MM.1S (cell line): Measurements from ENCODE around the gene CD99L2.
"Not testable (repeated sequence)": the region's sequence is repeated elsewhere in the genome, so short reads cannot be mapped to it uniquely, and the experiment has no call there.

Experiments used
- DNase-seq: peaks from one replicate; pipeline ENCODE4 v3.0.0-alpha.2; 2015
- H2AFZ ChIP-seq: fragments of 300-600 bp; sonication (generic); 2 replicates; pipeline ENCODE4 v1.6.0; 2016; ENCODE audit warnings: antibody characterized with exemption, low read length
- H3F3A ChIP-seq: fragments of 300-600 bp; sonication (generic); 2 replicates; pipeline ENCODE4 v1.6.1; 2016; ENCODE audit warnings: mild to moderate bottlenecking, antibody characterized with exemption, low read length, moderate library complexity, mixed read lengths; ENCODE audit not compliant: insufficient read depth
- H3K27ac ChIP-seq: fragments of 300-600 bp; sonication (generic); 2 replicates; pipeline ENCODE4 v1.5.1; 2016; ENCODE audit warnings: mild to moderate bottlenecking, low read length
- H3K27me3 ChIP-seq: fragments of 300-600 bp; sonication (generic); replicated peaks from 2 replicates; pipeline ENCODE4 v1.6.0; 2016; ENCODE audit warnings: low read length; ENCODE audit not compliant: insufficient read depth
- H3K36me3 ChIP-seq: fragments of 300-600 bp; sonication (generic); replicated peaks from 2 replicates; pipeline ENCODE4 v1.6.1; 2016; ENCODE audit warnings: mild to moderate bottlenecking, low read length, mixed read lengths; ENCODE audit not compliant: insufficient read depth
- H3K4me1 ChIP-seq: fragments of 300-600 bp; sonication (generic); 2 replicates; pipeline ENCODE4 v1.6.1; 2016; ENCODE audit warnings: low read length, mixed read lengths
- H3K4me2 ChIP-seq: fragments of 300-600 bp; sonication (generic); 2 replicates; pipeline ENCODE4 v1.6.0; 2016; ENCODE audit warnings: low read depth, low read length
- H3K4me3 ChIP-seq: fragments of 300-600 bp; sonication (generic); 2 replicates; pipeline ENCODE4 v1.5.1; 2016; ENCODE audit warnings: low read length, mixed read lengths
- H3K79me2 ChIP-seq: fragments of 300-600 bp; sonication (generic); 2 replicates; pipeline ENCODE4 v1.6.1; 2016; ENCODE audit warnings: mixed run types, low read length, mixed read lengths
- H3K9ac ChIP-seq: fragments of 300-600 bp; sonication (generic); 2 replicates; pipeline ENCODE4 v1.6.1; 2016; ENCODE audit warnings: low read length, mixed read lengths
- H3K9me2 ChIP-seq: fragments of 300-600 bp; sonication (generic); replicated peaks from 2 replicates; pipeline ENCODE4 v1.6.1; 2016; ENCODE audit warnings: mild to moderate bottlenecking, low read length, mixed read lengths; ENCODE audit not compliant: insufficient read depth
- H3K9me3 ChIP-seq: fragments of 300-600 bp; sonication (generic); replicated peaks from 2 replicates; pipeline ENCODE4 v1.6.1; 2016; ENCODE audit warnings: mild to moderate bottlenecking, low read length, mixed read lengths; ENCODE audit not compliant: insufficient read depth
- H4K20me1 ChIP-seq: fragments of 300-600 bp; sonication (generic); 2 replicates; pipeline ENCODE4 v1.6.1; 2016; ENCODE audit warnings: mild to moderate bottlenecking, low read length, moderate library complexity, mixed read lengths; ENCODE audit not compliant: insufficient read depth
- CTCF ChIP-seq: fragments of 300-600 bp; sonication (generic); IDR thresholded peaks from 2 replicates; pipeline ENCODE4 v1.5.1; 2016; ENCODE audit warnings: antibody characterized with exemption, low read length, mixed read lengths
- EZH2 ChIP-seq: fragments of 300-600 bp; sonication (generic); optimal IDR thresholded peaks from 2 replicates; pipeline ENCODE3; 2017; ENCODE audit warnings: low read depth, mild to moderate bottlenecking, antibody characterized with exemption, low read length, mixed read lengths
- EZH2phosphoT487 ChIP-seq: fragments of 300-600 bp; sonication (generic); IDR thresholded peaks from 2 replicates; pipeline ENCODE4 v1.6.1; 2018; ENCODE audit warnings: antibody characterized with exemption, low read length

The CD99L2 gene

GRCh38 chrX:150833454-150834056, 64.9 kb downstream of the CD99L2 start:
- DNase-seq = no peak
- no peaks in the 10 kb centered on the region for H3K79me2 ChIP-seq
- H3K9me3 ChIP-seq = no peaks in the 10 kb centered on the region
- H3K4me2 ChIP-seq = no peak overlapping the region
- H3K9ac ChIP-seq = no peak overlapping the region
- H3K9me2 ChIP-seq = no peaks in the 10 kb centered on the region
- no peak overlapping the region for H2AFZ ChIP-seq
- no peaks in the 10 kb centered on the region for H3K27me3 ChIP-seq
- no peaks in the 10 kb centered on the region for H3F3A ChIP-seq
- TF ChIP-seq EZH2 = no peak
- TF ChIP-seq EZH2phosphoT487 = no peak
- TF ChIP-seq CTCF = no peak
- H4K20me1 ChIP-seq = no peaks in the 10 kb centered on the region
- H3K36me3 ChIP-seq = no peaks in the 10 kb centered on the region
- no peak overlapping the region for H3K27ac ChIP-seq
- H3K4me3 ChIP-seq = no peak overlapping the region
- no peaks in the 10 kb centered on the region for H3K4me1 ChIP-seq

DNA sequence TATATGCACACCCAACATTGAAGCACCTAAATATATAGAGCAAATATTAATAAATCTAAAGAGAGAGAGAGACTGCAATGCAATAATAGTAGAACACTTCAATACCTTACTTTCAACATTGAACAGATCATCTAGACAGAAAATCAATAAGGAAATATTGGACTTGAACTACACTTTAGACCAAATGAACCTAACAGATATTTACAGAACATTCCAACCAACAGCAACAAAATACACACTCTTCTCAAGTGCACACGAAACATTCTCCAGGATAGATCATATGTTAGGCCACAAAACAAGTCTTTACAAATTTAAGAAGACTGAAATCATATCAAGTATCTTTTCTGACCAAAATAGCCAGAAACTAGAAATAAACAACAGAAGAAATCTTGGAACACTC, 66.6 kb downstream of the CD99L2 start:
- H3K27me3 ChIP-seq = no peaks in the 10 kb centered on the region
- no peaks in the 10 kb centered on the region for H3K79me2 ChIP-seq
- H3K9ac ChIP-seq = no peak overlapping the region
- no peaks in the 10 kb centered on the region for H3K4me1 ChIP-seq
- no peaks in the 10 kb centered on the region for H3K36me3 ChIP-seq
- H2AFZ ChIP-seq = no peak overlapping the region
- TF ChIP-seq CTCF = no peak
- TF ChIP-seq EZH2 = no peak
- TF ChIP-seq EZH2phosphoT487 = no peak
- no peaks in the 10 kb centered on the region for H3F3A ChIP-seq
- H3K4me3 ChIP-seq = no peak overlapping the region
- no peak overlapping the region for H3K27ac ChIP-seq
- DNase-seq = no peak
- no peaks in the 10 kb centered on the region for H3K9me2 ChIP-seq
- H4K20me1 ChIP-seq = no peaks in the 10 kb centered on the region
- H3K4me2 ChIP-seq = no peak overlapping the region
- H3K9me3 ChIP-seq = no peaks in the 10 kb centered on the region

- H2AFZ ChIP-seq = no peak overlapping the region
- no peaks in the 10 kb centered on the region for H3K9me3 ChIP-seq
- no peaks in the 10 kb centered on the region for H4K20me1 ChIP-seq
- H3K27ac ChIP-seq = no peak overlapping the region
- H3K9me2 ChIP-seq = no peaks in the 10 kb centered on the region
- no peak overlapping the region for H3K4me2 ChIP-seq
- no peaks in the 10 kb centered on the region for H3K79me2 ChIP-seq
- TF ChIP-seq EZH2phosphoT487 (no peak), EZH2 (no peak), CTCF (no peak)
- no peak for DNase-seq
- no peaks in the 10 kb centered on the region for H3K36me3 ChIP-seq
- H3K9ac ChIP-seq = no peak overlapping the region
- no peak overlapping the region for H3K4me3 ChIP-seq
- H3F3A ChIP-seq = no peaks in the 10 kb centered on the region
- no peaks in the 10 kb centered on the region for H3K27me3 ChIP-seq
- H3K4me1 ChIP-seq = no peaks in the 10 kb centered on the region
These were observed 69.7 kb downstream of the CD99L2 start for GRCh38 chrX:150828785-150829184.

DNA sequence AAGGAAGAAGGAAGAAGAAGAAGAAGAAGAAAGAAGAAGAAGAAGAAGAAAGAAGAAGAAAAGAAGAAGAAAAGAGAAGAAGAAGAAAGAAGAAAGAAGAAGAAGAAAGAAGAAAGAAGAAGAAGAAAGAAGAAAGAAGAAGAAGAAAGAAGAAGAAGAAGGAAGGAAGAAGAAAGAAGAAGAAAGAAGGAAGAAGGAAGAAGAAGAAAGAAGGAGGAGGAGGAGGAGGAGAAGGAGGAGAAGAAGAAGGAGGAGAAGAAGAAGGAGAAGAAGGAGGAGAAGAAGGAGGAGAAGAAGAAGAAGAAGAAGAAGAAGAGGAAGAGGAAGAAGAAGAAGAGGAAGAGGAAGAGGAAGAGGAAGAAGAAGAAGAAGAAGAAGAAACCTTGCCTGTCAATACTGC, 74.1 kb downstream of the CD99L2 start:
- H3K4me1 ChIP-seq, H4K20me1 ChIP-seq, H3K36me3 ChIP-seq, H3K27ac ChIP-seq, H3K27me3 ChIP-seq, H3F3A ChIP-seq, H3K4me2 ChIP-seq, H3K4me3 ChIP-seq, H2AFZ ChIP-seq, H3K79me2 ChIP-seq, H3K9me3 ChIP-seq, DNase-seq, H3K9me2 ChIP-seq, H3K9ac ChIP-seq: not testable (repeated sequence)

- H3F3A ChIP-seq, H2AFZ ChIP-seq, H3K9ac ChIP-seq, H3K9me3 ChIP-seq, H3K4me1 ChIP-seq, H3K27me3 ChIP-seq, H3K4me3 ChIP-seq, H3K27ac ChIP-seq, H3K36me3 ChIP-seq, H3K4me2 ChIP-seq, H3K79me2 ChIP-seq, H4K20me1 ChIP-seq, DNase-seq, H3K9me2 ChIP-seq: not testable (repeated sequence)
These were observed 74.6 kb downstream of the CD99L2 start for GRCh38 chrX:150823826-150824225.
